SK-N-SH treated with all-trans-retinoic acid at 6 μM for 48 hours (cell line): ENCODE results near the gene HES4.

Source experiments
- BACH2 ChIP-seq: fragments of 250-450 bp; sonication (Bioruptor Pico); IDR thresholded peaks from 2 replicates; pipeline ENCODE4 v1.9.0; 2021; ENCODE audit warnings: mild to moderate bottlenecking, borderline replicate concordance
- CSRNP3 ChIP-seq: fragments of 250-450 bp; sonication (Bioruptor Pico); IDR thresholded peaks from 2 replicates; pipeline ENCODE4 v1.5.1; 2021; ENCODE audit warnings: mild to moderate bottlenecking, moderate library complexity
- ESRRG ChIP-seq: fragments of 250-450 bp; sonication (Bioruptor Pico); IDR thresholded peaks from 2 replicates; pipeline ENCODE4 v1.6.1; 2021; ENCODE audit warnings: mild to moderate bottlenecking
- PATZ1 ChIP-seq: fragments of 250-450 bp; sonication (Bioruptor Pico); IDR thresholded peaks from 2 replicates; pipeline ENCODE4 v1.8.0; 2020; ENCODE audit warnings: mild to moderate bottlenecking, moderate library complexity, borderline replicate concordance
- POU6F1 ChIP-seq: fragments of 250-450 bp; sonication (Bioruptor Pico); IDR thresholded peaks from 2 replicates; pipeline ENCODE4 v1.8.0; 2021; ENCODE audit warnings: low read depth, mild to moderate bottlenecking, moderate library complexity, borderline replicate concordance
- PPARA ChIP-seq: fragments of 250-450 bp; sonication (Bioruptor Pico); IDR thresholded peaks from 2 replicates; pipeline ENCODE4 v1.5.0; 2020; ENCODE audit warnings: mild to moderate bottlenecking, borderline replicate concordance
- RARB ChIP-seq: fragments of 250-450 bp; sonication (Bioruptor Pico); IDR thresholded peaks from 2 replicates; pipeline ENCODE4 v1.8.0; 2021; ENCODE audit warnings: mild to moderate bottlenecking, moderate library complexity
- TOX ChIP-seq: fragments of 250-450 bp; sonication (Bioruptor Pico); IDR thresholded peaks from 2 replicates; pipeline ENCODE4 v1.8.0; 2021; ENCODE audit warnings: mild to moderate bottlenecking, moderate library complexity, borderline replicate concordance
- TSHZ2 ChIP-seq: fragments of 250-450 bp; sonication (Bioruptor Pico); IDR thresholded peaks from 2 replicates; pipeline ENCODE4 v1.5.0; 2020; ENCODE audit warnings: mild to moderate bottlenecking, moderate library complexity
- ZFP3 ChIP-seq: fragments of 250-450 bp; sonication (Bioruptor Pico); IDR thresholded peaks from 2 replicates; pipeline ENCODE4 v1.5.0; 2020; ENCODE audit warnings: mild to moderate bottlenecking, moderate library complexity
- ZFP30 ChIP-seq: fragments of 450-650 bp; formaldehyde crosslinking; IDR thresholded peaks from 2 replicates; pipeline ENCODE4 v1.5.0; 2022; ENCODE audit warnings: mild to moderate bottlenecking, moderate library complexity
- ZNF565 ChIP-seq: fragments of 450-650 bp; formaldehyde crosslinking; conservative IDR thresholded peaks from 2 replicates; pipeline ENCODE4 v1.5.0; 2020; ENCODE audit warnings: low read depth, mild to moderate bottlenecking, moderate library complexity
- ZNF70 ChIP-seq: fragments of 450-650 bp; formaldehyde crosslinking; IDR thresholded peaks from 2 replicates; pipeline ENCODE4 v1.5.0; 2020; ENCODE audit warnings: mild to moderate bottlenecking, moderate library complexity

- TF ChIP-seq TSHZ2 (CRISPR knock-in tag): no peak
- TF ChIP-seq PPARA (CRISPR knock-in tag): no peak
- no peak for TF ChIP-seq BACH2 (CRISPR knock-in tag)
- no peak for TF ChIP-seq ZNF565 (CRISPR knock-in tag)
- TF ChIP-seq RARB: no peak
- TF ChIP-seq PATZ1: no peak
- no peak for TF ChIP-seq CSRNP3 (CRISPR knock-in tag)
- no peak for TF ChIP-seq POU6F1 (CRISPR knock-in tag)
- TF ChIP-seq ZFP3 (CRISPR knock-in tag): no peak
- no peak for TF ChIP-seq ZFP30
- TF ChIP-seq TOX (CRISPR knock-in tag): no peak
- no peak for TF ChIP-seq ESRRG (CRISPR knock-in tag)
- TF ChIP-seq ZNF70 (CRISPR knock-in tag): no peak
Measured at GRCh38 chr1:1024149-1024770, 24.4 kb upstream of the HES4 start.
